ENCODE measurements around the gene ARHGAP4. TPM values are rescaled to one million over a fixed set of nuclear protein-coding genes. Genes with fewer than 3 reads are reported as not detected.

Gene ARHGAP4
- total RNA-seq, 1 experiment from 2014 or later = 47.0 TPM

- TF ChIP-seq EZH2 (IDR thresholded peaks at IDR 0.05; ENCODE audit: low read depth) = no peak
- no peak for TF ChIP-seq CTCF (conservative IDR thresholded peaks at IDR 0.05)
- Histone ChIP-seq H3K27ac (no peak overlapping the region), H3K79me2 (ENCODE audit: low read depth) (no peaks in the 10 kb centered on the region), H4K20me1 (ENCODE audit: insufficient read depth) (no peaks in the 10 kb centered on the region), H3K4me3 (no peak overlapping the region), H2AFZ (no peak overlapping the region), H3K9me2 (ENCODE audit: insufficient read depth) (no peaks in the 10 kb centered on the region), H3K27me3 (ENCODE audit: insufficient read depth, low read depth) (no peaks in the 10 kb centered on the region), H3K9me3 (ENCODE audit: insufficient read depth, low read depth) (no peaks in the 10 kb centered on the region), H3K4me1 (replicated peaks; ENCODE audit: insufficient read depth) (no peaks in the 10 kb centered on the region), H3F3A (ENCODE audit: insufficient read depth, low read depth) (no peaks in the 10 kb centered on the region), H3K36me3 (ENCODE audit: low read depth) (no peaks in the 10 kb centered on the region), H3K4me2 (no peak overlapping the region)
- CTCF ChIA-PET = no interaction called here
- POLR2A ChIA-PET (ENCODE audit: unreplicated experiment) = no interaction called here
- intact Hi-C loops (cut with micrococcal nuclease; ENCODE audit: unreplicated experiment) = no loop called here
- no peak for DNase-seq
- no TSS peak for BruUV-seq (replicated peaks)
These were observed 56.4 kb downstream of the ARHGAP4 start for GRCh38 chrX:153869473-153870287.

GRCh38 chrX:153868576-153869472 is 57.2 kb downstream of the ARHGAP4 start:
- Histone ChIP-seq H3K27me3 (ENCODE audit: insufficient read depth, low read depth) (no peaks in the 10 kb centered on the region), H4K20me1 (ENCODE audit: insufficient read depth) (no peaks in the 10 kb centered on the region), H3K27ac (no peak overlapping the region), H3K9me3 (ENCODE audit: insufficient read depth, low read depth) (no peaks in the 10 kb centered on the region), H3K4me2 (no peak overlapping the region), H3K4me1 (replicated peaks; ENCODE audit: insufficient read depth) (no peaks in the 10 kb centered on the region), H3F3A (ENCODE audit: insufficient read depth, low read depth) (no peaks in the 10 kb centered on the region), H3K4me3 (no peak overlapping the region), H2AFZ (no peak overlapping the region), H3K36me3 (ENCODE audit: low read depth) (no peaks in the 10 kb centered on the region), H3K9me2 (ENCODE audit: insufficient read depth) (no peaks in the 10 kb centered on the region), H3K79me2 (ENCODE audit: low read depth) (no peaks in the 10 kb centered on the region)
- no peak for DNase-seq
- no TSS peak for BruUV-seq (replicated peaks)
- no peak for TF ChIP-seq CTCF (conservative IDR thresholded peaks at IDR 0.05)
- no peak for TF ChIP-seq EZH2 (IDR thresholded peaks at IDR 0.05; ENCODE audit: low read depth)
- intact Hi-C loops (cut with micrococcal nuclease; ENCODE audit: unreplicated experiment) = no loop called here
- CTCF ChIA-PET = no interaction called here
- POLR2A ChIA-PET (ENCODE audit: unreplicated experiment) = no interaction called here

GRCh38 chrX:153867671-153868070 is 58.4 kb downstream of the ARHGAP4 start:
- ChIA-PET POLR2A (ENCODE audit: unreplicated experiment) (no interaction called here), CTCF (no interaction called here)
- H3K79me2 ChIP-seq (ENCODE audit: low read depth) = no peaks in the 10 kb centered on the region
- no TSS peak for BruUV-seq (replicated peaks)
- DNase-seq = no peak
- H3K4me1 ChIP-seq (replicated peaks; ENCODE audit: insufficient read depth) = no peaks in the 10 kb centered on the region
- H3K9me2 ChIP-seq (ENCODE audit: insufficient read depth) = no peaks in the 10 kb centered on the region
- no peak overlapping the region for H3K27ac ChIP-seq
- no peaks in the 10 kb centered on the region for H3K27me3 ChIP-seq (ENCODE audit: insufficient read depth, low read depth)
- intact Hi-C loops (cut with micrococcal nuclease; ENCODE audit: unreplicated experiment) = no loop called here
- H3K36me3 ChIP-seq (ENCODE audit: low read depth) = no peaks in the 10 kb centered on the region
- no peak overlapping the region for H2AFZ ChIP-seq
- no peaks in the 10 kb centered on the region for H3K9me3 ChIP-seq (ENCODE audit: insufficient read depth, low read depth)
- no peak for TF ChIP-seq EZH2 (IDR thresholded peaks at IDR 0.05; ENCODE audit: low read depth)
- no peak for TF ChIP-seq CTCF (conservative IDR thresholded peaks at IDR 0.05)
- H4K20me1 ChIP-seq (ENCODE audit: insufficient read depth) = no peaks in the 10 kb centered on the region
- H3F3A ChIP-seq (ENCODE audit: insufficient read depth, low read depth) = no peaks in the 10 kb centered on the region
- H3K4me3 ChIP-seq = no peak overlapping the region
- H3K4me2 ChIP-seq = no peak overlapping the region
